NCI-H2107 treated with DMSO at 0.1 percent for 48 hours (cell line): ENCODE data around the gene CRK.
"Not testable (repeated sequence)": the region's sequence is repeated elsewhere in the genome, so short reads cannot be mapped to it uniquely, and the experiment has no call there.

Experiments
- DNase-seq: peaks from one replicate; lab custom pipeline; 2025; ENCODE audit not compliant: unreplicated experiment; lab: John Stamatoyannopoulos, UW

CRK gene

GRCh38 chr17:1431631-1432104, 24.4 kb downstream of the CRK start:
- DNase-seq: no peak

GRCh38 chr17:1423456-1424135, 32.4 kb downstream of the CRK start:
- no peak for DNase-seq

- DNase-seq: no peak
Measured at GRCh38 chr17:1422885-1423284, 33.1 kb downstream of the CRK start.

- no peak for DNase-seq
Measured at GRCh38 chr17:1421470-1421869, 34.6 kb downstream of the CRK start.

GRCh38 chr17:1420981-1421380, 35.1 kb downstream of the CRK start:
- no peak for DNase-seq

- no peak for DNase-seq
Measured at GRCh38 chr17:1420163-1420562, 35.9 kb downstream of the CRK start.

- DNase-seq: not testable (repeated sequence)
Measured at GRCh38 chr17:1418476-1418875, 37.6 kb downstream of the CRK start.

- no peak for DNase-seq
Measured at GRCh38 chr17:1416414-1416813, 39.6 kb downstream of the CRK start.

GRCh38 chr17:1414634-1415033, 41.4 kb downstream of the CRK start:
- DNase-seq: no peak

GRCh38 chr17:1414001-1414574, 41.9 kb downstream of the CRK start:
- DNase-seq: no peak

GRCh38 chr17:1413281-1413791, 42.7 kb downstream of the CRK start:
- no peak for DNase-seq

- no peak for DNase-seq
Measured at GRCh38 chr17:1412185-1413110, 43.6 kb downstream of the CRK start.

- no peak for DNase-seq
Measured at GRCh38 chr17:1402262-1402586, 53.8 kb downstream of the CRK start.

GRCh38 chr17:1399679-1400512, 56.1 kb downstream of the CRK start, which contains the start of gene YWHAE:
Gene YWHAE (minus strand): TSS chr17:1400222. CDS start chr17:1400110, 112 bp downstream.
- peak; percentile 74 for DNase-seq

GRCh38 chr17:1398931-1399678, 56.9 kb downstream of the CRK start:
- DNase-seq: no peak

GRCh38 chr17:1398028-1398427, 58.0 kb downstream of the CRK start:
- no peak for DNase-seq

- DNase-seq: not testable (repeated sequence)
Measured at GRCh38 chr17:1395876-1396665, 60.0 kb downstream of the CRK start.

- no peak for DNase-seq
Measured at GRCh38 chr17:1391577-1391976, 64.5 kb downstream of the CRK start.
